ENCODE measurements around the gene ZNF69. TPM values are rescaled to one million over a fixed set of nuclear protein-coding genes. Genes with fewer than 3 reads are reported as not detected.
"Not testable (repeated sequence)": the region's sequence is repeated elsewhere in the genome, so short reads cannot be mapped to it uniquely, and the experiment has no call there.

ZNF69 gene
- total RNA-seq, 1 experiment from 2014 or later: 4.3 TPM

- H3K36me3 ChIP-seq (ENCODE audit: low read depth, low read length): peaks cover 61% of the 10 kb centered on the region
- BruUV-seq (replicated peaks); intact Hi-C loops (cut with micrococcal nuclease): not testable (repeated sequence)
Observed at GRCh38 chr19:11938383-11938782, 50.8 kb downstream of the ZNF69 start.

GRCh38 chr19:11941361-11941887 lies 53.8 kb downstream of the ZNF69 start:
- H3K9me2 ChIP-seq (replicated peaks; ENCODE audit: low read length); H2AFZ ChIP-seq (ENCODE audit: low read length); H4K20me1 ChIP-seq (ENCODE audit: low read length); CTCF ChIA-PET; H3K27ac ChIP-seq (ENCODE audit: low read length); H3K4me2 ChIP-seq (ENCODE audit: low read length); H3K4me3 ChIP-seq (ENCODE audit: low read length); H3K27me3 ChIP-seq (ENCODE audit: low read length); H3K4me1 ChIP-seq (ENCODE audit: insufficient read depth, low read length); POLR2A ChIA-PET (ENCODE audit: unreplicated experiment); BruUV-seq (replicated peaks); H3F3A ChIP-seq (ENCODE audit: low read length, unreplicated experiment); ATAC-seq; H3K9ac ChIP-seq (ENCODE audit: low read length); DNase-seq; intact Hi-C loops (cut with micrococcal nuclease): not testable (repeated sequence)
- Histone ChIP-seq H3K36me3 (ENCODE audit: low read depth, low read length) (peaks cover 71% of the 10 kb centered on the region), H3K9me3 (ENCODE audit: low read length) (peaks cover 61% of the 10 kb centered on the region), H3K79me2 (ENCODE audit: low read length) (peaks cover 34% of the 10 kb centered on the region)

More at GRCh38 chr19:11938383-11938782, 50.8 kb downstream of the ZNF69 start:
- H3K4me2 ChIP-seq (ENCODE audit: low read length); H3K9ac ChIP-seq (ENCODE audit: low read length); H3K4me1 ChIP-seq (ENCODE audit: insufficient read depth, low read length); H3K27ac ChIP-seq (ENCODE audit: low read length); H2AFZ ChIP-seq (ENCODE audit: low read length); H3F3A ChIP-seq (ENCODE audit: low read length, unreplicated experiment); ATAC-seq; POLR2A ChIA-PET (ENCODE audit: unreplicated experiment); H3K27me3 ChIP-seq (ENCODE audit: low read length); DNase-seq; H3K9me2 ChIP-seq (replicated peaks; ENCODE audit: low read length); H3K4me3 ChIP-seq (ENCODE audit: low read length); H4K20me1 ChIP-seq (ENCODE audit: low read length); CTCF ChIA-PET: not testable (repeated sequence)
- peaks cover 48% of the 10 kb centered on the region for H3K79me2 ChIP-seq (ENCODE audit: low read length)
- H3K9me3 ChIP-seq (ENCODE audit: low read length): peaks cover 48% of the 10 kb centered on the region

GRCh38 chr19:11942008-11942842 lies 54.6 kb downstream of the ZNF69 start:
- H3K4me2 ChIP-seq (ENCODE audit: low read length): no peak overlapping the region
- H3K9me2 ChIP-seq (replicated peaks; ENCODE audit: low read length): no peaks in the 10 kb centered on the region
- DNase-seq: no peak
- CTCF ChIA-PET: no interaction called here
- no peak overlapping the region for H3K27ac ChIP-seq (ENCODE audit: low read length)
- H3K9me3 ChIP-seq (ENCODE audit: low read length): peaks cover 67% of the 10 kb centered on the region
- ATAC-seq: no peak
- POLR2A ChIA-PET (ENCODE audit: unreplicated experiment): interaction anchor here (0.6 kb wide), 1 partner anchor 93 kb away, joined by 6 read pairs; the partner anchor contains the start of gene ZNF433
- no peak overlapping the region for H3K9ac ChIP-seq (ENCODE audit: low read length)
- TF ChIP-seq CTCF (conservative IDR thresholded peaks at IDR 0.05; ENCODE audit: low read depth, low read length): no peak
- no peak for TF ChIP-seq EZH2 (IDR thresholded peaks at IDR 0.05; ENCODE audit: low read length, unreplicated experiment)
- no peak for TF ChIP-seq EZH2phosphoT487 (IDR thresholded peaks at IDR 0.05; ENCODE audit: borderline replicate concordance, low read length)
- no peaks in the 10 kb centered on the region for H4K20me1 ChIP-seq (ENCODE audit: low read length)
- no peak overlapping the region for H2AFZ ChIP-seq (ENCODE audit: low read length)
- H3K4me3 ChIP-seq (ENCODE audit: low read length): no peak overlapping the region
- intact Hi-C loops (cut with micrococcal nuclease): no loop called here
- no peaks in the 10 kb centered on the region for H3K4me1 ChIP-seq (ENCODE audit: insufficient read depth, low read length)
- no peaks in the 10 kb centered on the region for H3F3A ChIP-seq (ENCODE audit: low read length, unreplicated experiment)
- peaks cover 74% of the 10 kb centered on the region for H3K36me3 ChIP-seq (ENCODE audit: low read depth, low read length)
- H3K79me2 ChIP-seq (ENCODE audit: low read length): peaks cover 30% of the 10 kb centered on the region
- H3K27me3 ChIP-seq (ENCODE audit: low read length): no peaks in the 10 kb centered on the region
- BruUV-seq (replicated peaks): no TSS peak

All from PC-3 (cell line).